Transverse colon (tissue), 4 donors: ENCODE results near the gene DCDC2C. TPM values are rescaled to one million over a fixed set of nuclear protein-coding genes. Genes with fewer than 3 reads are reported as not detected.

Experiments
- DNase-seq: peaks from one replicate; pipeline ENCODE4 v3.0.0-alpha.2; 2019
- H3K27ac ChIP-seq, 4 donors: fragments of 200-600 bp; sonication (generic); 2 replicates each; pipeline ENCODE4 v1.5.1; 2016 to 2018; ENCODE audit warnings: inconsistent platforms in 4 of 4
- H3K27me3 ChIP-seq: fragments of 200-600 bp; sonication (generic); 2 replicates; pipeline ENCODE4 v1.5.1; 2017; ENCODE audit warnings: inconsistent platforms
- H3K36me3 ChIP-seq, 4 donors: fragments of 200-600 bp; sonication (generic); 2 replicates each; pipeline ENCODE4 v1.5.1; 2017 to 2019; ENCODE audit warnings: inconsistent platforms in 4 of 4
- H3K4me1 ChIP-seq, 4 donors: fragments of 200-600 bp; sonication (generic); 2 replicates each; pipeline ENCODE4 v1.5.1; 2017 to 2020; ENCODE audit warnings: inconsistent platforms in 4 of 4
- H3K4me3 ChIP-seq, 4 donors: fragments of 200-600 bp; sonication (generic); 1 replicate in 1 of 4; 2 replicates in 3 of 4; pipeline versions ENCODE4 v1.5.1 to v1.6.1; 2017 to 2019; ENCODE audit warnings: inconsistent platforms in 4 of 4
- H3K9me3 ChIP-seq, 2 donors: fragments of 200-600 bp; sonication (generic); 2 replicates each; pipeline ENCODE4 v1.5.1; 2017 to 2019; ENCODE audit warnings: inconsistent platforms in 2 of 2
- EP300 ChIP-seq: sonication (generic); formaldehyde crosslinking; IDR thresholded peaks from one replicate; pipeline ENCODE4 v1.6.1; 2017; ENCODE audit warnings: antibody characterized with exemption, low read depth
- POLR2A ChIP-seq: fragments of 450-650 bp; IDR thresholded peaks from one replicate; pipeline ENCODE4 v1.6.1; 2016; ENCODE audit warnings: antibody characterized with exemption, mild to moderate bottlenecking, moderate library complexity
- POLR2AphosphoS5 ChIP-seq, 3 donors: sonication (generic); formaldehyde crosslinking; IDR thresholded peaks; one replicate each; pipeline ENCODE4 v1.6.1; 2016; ENCODE audit warnings: antibody characterized with exemption in 3 of 3
- WGBS, 2 donors: methylation state at CpG; one replicate each; pipeline ENCODE4 v1.1.5; 2018; ENCODE audit warnings: low coverage in 1 of 2; 5-methylcytosine and 5-hydroxymethylcytosine counted together
- in situ Hi-C, 4 donors: fragments of 200-750 bp; cut with MboI; loops; one replicate each; pipeline versions ENCODE4 v1.15.0 to v1.15.1; 2017; ENCODE audit warnings: low sequenced_read_pairs in 3 of 4, low pct_ligation_motif_present in 1 of 4, low pct_unique_long_range_greater_than_20kb in 1 of 4
- intact Hi-C: fragments of 100-400 bp; cut with DNase I; formaldehyde crosslinking; loops from one replicate; pipeline ENCODE4 v1.15.1; 2023; ENCODE audit warnings: low total_unique reads
- total RNA-seq, 4 donors: library from RNA; depleted of rRNA; stranded (reverse); fragments of >200 nt; gene quantifications; one replicate each; pipeline ENCODE4 v1.1.0, GENCODE V29; 2016
- TF ChIP-seq, protein P1 (sequence below), 5 experiments: fragments of 200-600 bp in 3 of 5; fragments of 450-650 bp in 2 of 5; sonication (generic) in 3 of 5; IDR thresholded peaks; 1 replicate in 2 of 5; 2 replicates in 3 of 5; pipeline ENCODE4 v1.5.1; 2016 to 2017; ENCODE audit warnings: antibody characterized with exemption in 5 of 5, inconsistent platforms in 3 of 5, mild to moderate bottlenecking in 2 of 5, moderate library complexity in 1 of 5

DCDC2C gene
- total RNA-seq, 4 donors from 2014 or later: not detected

DNA sequence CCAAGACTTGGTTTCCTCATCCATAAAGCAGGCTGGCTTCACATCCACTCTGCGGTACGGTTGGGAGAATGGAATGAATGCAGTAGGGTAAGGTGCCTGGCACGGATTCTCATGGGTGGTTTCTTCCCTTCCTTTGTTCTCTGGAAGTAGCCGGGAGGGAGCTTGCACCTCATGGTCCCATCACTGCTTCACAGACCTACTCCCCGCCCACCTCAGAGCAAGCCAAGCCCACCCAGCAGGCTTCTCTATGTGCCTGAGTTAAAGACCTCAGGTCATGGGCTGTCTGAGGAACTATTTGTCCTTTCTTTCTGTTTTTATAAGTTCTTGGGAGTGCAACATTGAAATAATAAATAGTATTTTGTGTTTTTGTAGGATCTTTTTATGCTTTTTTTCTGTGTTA, 3.5 kb downstream of the DCDC2C start:
- peaks cover 0 to 4% (median 0%) of the 10 kb centered on the region in 4 donors for H3K4me1 ChIP-seq
- WGBS, 2 donors: 65% methylated on average over 5 of the region's 5 CpGs; no CpG with 5 or more reads in 1 of the 2 donors
- no peak for TF ChIP-seq EP300
- H3K36me3 ChIP-seq: no peaks in the 10 kb centered on the region
- no peak for DNase-seq
- H3K9me3 ChIP-seq: no peaks in the 10 kb centered on the region
- intact Hi-C loops (no loop called here), in situ Hi-C loops (no loop called here)
- peaks cover 21% of the 10 kb centered on the region for H3K27me3 ChIP-seq
- no peak overlapping the region for H3K4me3 ChIP-seq
- no peak overlapping the region for H3K27ac ChIP-seq

DNA sequence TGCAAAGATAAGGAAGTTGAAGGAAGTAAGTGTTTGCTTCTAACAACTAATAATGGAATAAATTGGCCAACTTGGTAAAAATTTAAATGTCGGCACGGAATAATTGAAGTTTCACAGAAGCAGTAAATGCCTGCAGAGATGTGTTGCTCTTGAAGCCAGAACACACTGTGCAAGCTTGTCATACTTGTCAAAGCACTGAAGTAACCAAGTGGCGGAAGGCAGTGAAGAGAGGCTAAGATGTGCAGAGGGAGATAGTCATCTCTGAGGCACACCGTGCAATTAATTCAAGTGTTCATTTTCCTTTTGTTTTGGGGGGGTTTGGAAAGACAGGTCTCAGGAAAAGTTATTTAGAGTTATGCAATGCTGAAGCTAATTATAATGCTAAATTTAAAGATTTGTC, 5.2 kb downstream of the DCDC2C start:
- H3K4me3 ChIP-seq: no peak overlapping the region
- peaks cover 0 to 4% (median 0%) of the 10 kb centered on the region in 4 donors for H3K4me1 ChIP-seq
- peaks cover 12% of the 10 kb centered on the region for H3K27me3 ChIP-seq
- intact Hi-C loops: no loop called here
- WGBS, 2 donors: 77 to 95% methylated on average over 4 of the region's 4 CpGs
- TF ChIP-seq EP300 (no peak), POLR2AphosphoS5 (IDR thresholded peaks at IDR 0.05) (no peak), POLR2A (no peak)
- TF ChIP-seq, protein P1, sequence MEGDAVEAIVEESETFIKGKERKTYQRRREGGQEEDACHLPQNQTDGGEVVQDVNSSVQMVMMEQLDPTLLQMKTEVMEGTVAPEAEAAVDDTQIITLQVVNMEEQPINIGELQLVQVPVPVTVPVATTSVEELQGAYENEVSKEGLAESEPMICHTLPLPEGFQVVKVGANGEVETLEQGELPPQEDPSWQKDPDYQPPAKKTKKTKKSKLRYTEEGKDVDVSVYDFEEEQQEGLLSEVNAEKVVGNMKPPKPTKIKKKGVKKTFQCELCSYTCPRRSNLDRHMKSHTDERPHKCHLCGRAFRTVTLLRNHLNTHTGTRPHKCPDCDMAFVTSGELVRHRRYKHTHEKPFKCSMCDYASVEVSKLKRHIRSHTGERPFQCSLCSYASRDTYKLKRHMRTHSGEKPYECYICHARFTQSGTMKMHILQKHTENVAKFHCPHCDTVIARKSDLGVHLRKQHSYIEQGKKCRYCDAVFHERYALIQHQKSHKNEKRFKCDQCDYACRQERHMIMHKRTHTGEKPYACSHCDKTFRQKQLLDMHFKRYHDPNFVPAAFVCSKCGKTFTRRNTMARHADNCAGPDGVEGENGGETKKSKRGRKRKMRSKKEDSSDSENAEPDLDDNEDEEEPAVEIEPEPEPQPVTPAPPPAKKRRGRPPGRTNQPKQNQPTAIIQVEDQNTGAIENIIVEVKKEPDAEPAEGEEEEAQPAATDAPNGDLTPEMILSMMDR (IDR thresholded peaks at IDR 0.05): no peak
- no peaks in the 10 kb centered on the region for H3K9me3 ChIP-seq
- H3K36me3 ChIP-seq: no peaks in the 10 kb centered on the region
- H3K27ac ChIP-seq: no peak overlapping the region
- no peak for DNase-seq
- in situ Hi-C loops: no loop called here

DNA sequence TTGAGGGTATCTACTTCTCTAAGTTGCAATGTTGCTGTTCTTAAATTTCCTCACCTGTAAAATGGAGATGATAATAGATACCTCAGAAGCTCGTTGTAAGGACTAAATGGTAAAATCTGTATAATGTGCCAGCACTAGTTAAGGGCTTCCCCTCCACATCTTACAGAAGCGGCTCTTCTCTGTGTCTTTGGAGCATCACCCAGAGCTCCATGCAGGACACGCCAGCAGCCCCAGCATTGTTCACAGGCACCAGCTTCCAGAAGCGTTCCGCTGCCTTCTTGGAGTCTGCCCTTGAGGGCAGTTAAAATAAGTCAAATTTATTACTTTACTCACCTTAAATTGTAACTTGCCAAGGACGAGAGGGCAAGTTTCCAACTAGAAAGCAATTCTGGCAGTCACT, 5.8 kb downstream of the DCDC2C start:
- Histone ChIP-seq H3K4me3 (no peak overlapping the region), H3K27ac (no peak overlapping the region), H3K27me3 (peaks cover 7% of the 10 kb centered on the region), H3K4me1 (no peaks in the 10 kb centered on the region), H3K36me3 (no peaks in the 10 kb centered on the region), H3K9me3 (no peaks in the 10 kb centered on the region)
- WGBS, 2 donors: 57 to 68% methylated on average over 5 to 6 of the region's 6 CpGs
- TF ChIP-seq POLR2AphosphoS5 (IDR thresholded peaks at IDR 0.05) (no peak), EP300 (no peak), POLR2A (no peak)
- TF ChIP-seq, protein P1 (IDR thresholded peaks at IDR 0.05): no peak
- intact Hi-C loops (no loop called here), in situ Hi-C loops (no loop called here)
- DNase-seq: no peak

DNA sequence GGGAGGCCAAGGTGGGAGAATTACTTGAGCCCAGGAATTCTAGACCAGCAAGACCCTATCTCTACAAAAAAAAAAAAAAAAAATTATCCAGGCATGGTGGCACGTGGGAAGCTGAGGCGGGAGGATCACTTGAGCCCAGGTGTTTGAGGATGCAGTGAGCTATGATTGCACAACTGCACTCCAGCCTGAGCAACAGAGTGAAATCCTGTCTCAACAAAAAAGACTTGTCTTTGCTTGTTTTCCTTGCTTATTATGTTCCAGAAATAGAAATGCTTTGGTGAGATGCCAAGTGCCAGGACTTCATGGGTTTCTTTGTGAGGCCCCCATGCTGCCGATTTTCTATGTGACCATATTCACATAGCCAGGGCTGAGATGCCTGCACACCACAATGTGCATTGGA, 9.0 kb downstream of the DCDC2C start:
- no peaks in the 10 kb centered on the region for H3K27me3 ChIP-seq
- no peaks in the 10 kb centered on the region for H3K4me1 ChIP-seq
- intact Hi-C loops (no loop called here), in situ Hi-C loops (no loop called here)
- H3K4me3 ChIP-seq: no peak overlapping the region
- H3K27ac ChIP-seq: no peak overlapping the region
- WGBS, 2 donors: 59 to 78% methylated on average over 3 of the region's 3 CpGs
- H3K36me3 ChIP-seq: no peaks in the 10 kb centered on the region
- no peak for TF ChIP-seq EP300
- TF ChIP-seq, protein P1 (IDR thresholded peaks at IDR 0.05): no peak
- no peak for TF ChIP-seq POLR2A
- H3K9me3 ChIP-seq: no peaks in the 10 kb centered on the region
- no peak for DNase-seq

DNA sequence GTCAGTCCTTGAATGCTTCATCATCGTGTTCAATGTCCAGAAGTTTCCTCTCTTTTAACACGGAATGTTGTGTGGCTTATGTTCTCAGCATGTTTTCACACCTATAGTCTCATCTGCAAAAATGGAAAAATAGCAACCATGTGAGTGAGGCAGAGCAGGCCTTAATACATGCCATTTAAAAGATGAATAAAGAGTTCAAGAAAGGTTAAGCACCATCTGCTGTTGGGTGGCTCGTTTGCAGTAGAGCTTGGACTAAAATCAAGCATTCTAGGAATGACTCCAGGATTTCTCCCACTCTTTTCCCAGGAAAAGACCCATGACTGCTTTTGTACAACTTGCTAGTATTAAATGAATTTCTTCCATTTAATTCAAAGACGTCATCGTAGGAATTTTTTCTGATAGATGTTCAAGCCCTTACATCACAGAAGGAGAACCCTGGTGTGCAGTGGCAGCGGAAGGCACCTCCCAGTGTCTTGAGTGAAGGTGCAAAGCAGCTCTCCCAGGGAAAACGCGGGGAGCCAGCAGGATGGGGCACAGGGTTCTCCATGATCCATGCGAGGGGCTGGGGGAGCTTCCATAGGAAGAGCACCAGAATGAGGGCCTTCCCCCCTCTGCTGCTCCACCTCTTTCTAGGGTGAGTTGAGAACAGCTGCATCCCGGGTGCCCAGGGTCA, 9.6 kb downstream of the DCDC2C start:
- Histone ChIP-seq H3K36me3 (no peaks in the 10 kb centered on the region), H3K27ac (no peak overlapping the region), H3K9me3 (no peaks in the 10 kb centered on the region), H3K27me3 (no peaks in the 10 kb centered on the region), H3K4me3 (no peak overlapping the region), H3K4me1 (no peaks in the 10 kb centered on the region)
- in situ Hi-C loops (no loop called here), intact Hi-C loops (no loop called here)
- 48 to 65% methylated on average over 5 to 10 of the region's 10 CpGs for WGBS, 2 donors
- DNase-seq: no peak
- TF ChIP-seq POLR2A: no peak
- TF ChIP-seq, protein P1 (IDR thresholded peaks at IDR 0.05): no peak
- TF ChIP-seq POLR2AphosphoS5 (IDR thresholded peaks at IDR 0.05): no peak
- TF ChIP-seq EP300: no peak
